ENCODE data around the gene PADI3.

DNA sequence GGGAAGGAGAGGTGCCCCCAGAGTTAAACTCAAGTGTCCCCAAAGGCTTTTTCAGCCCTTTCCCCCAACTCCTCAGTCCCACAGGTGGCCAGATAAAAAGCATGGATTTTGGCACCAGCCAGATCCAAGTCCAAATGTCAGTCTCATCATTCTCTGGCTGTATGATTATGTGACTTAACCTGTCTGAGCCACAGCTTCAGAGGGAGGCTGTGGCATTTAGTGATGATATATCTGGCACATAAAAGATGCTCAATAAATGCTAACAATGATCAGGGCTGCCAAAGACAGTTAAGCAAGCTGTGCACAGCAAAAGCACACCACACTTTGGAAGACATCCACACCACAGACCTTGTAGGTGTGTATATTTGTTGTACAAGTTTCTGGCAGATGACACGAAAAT, 5.6 kb upstream of the PADI3 start:
- TF ChIP-seq, protein P1, sequence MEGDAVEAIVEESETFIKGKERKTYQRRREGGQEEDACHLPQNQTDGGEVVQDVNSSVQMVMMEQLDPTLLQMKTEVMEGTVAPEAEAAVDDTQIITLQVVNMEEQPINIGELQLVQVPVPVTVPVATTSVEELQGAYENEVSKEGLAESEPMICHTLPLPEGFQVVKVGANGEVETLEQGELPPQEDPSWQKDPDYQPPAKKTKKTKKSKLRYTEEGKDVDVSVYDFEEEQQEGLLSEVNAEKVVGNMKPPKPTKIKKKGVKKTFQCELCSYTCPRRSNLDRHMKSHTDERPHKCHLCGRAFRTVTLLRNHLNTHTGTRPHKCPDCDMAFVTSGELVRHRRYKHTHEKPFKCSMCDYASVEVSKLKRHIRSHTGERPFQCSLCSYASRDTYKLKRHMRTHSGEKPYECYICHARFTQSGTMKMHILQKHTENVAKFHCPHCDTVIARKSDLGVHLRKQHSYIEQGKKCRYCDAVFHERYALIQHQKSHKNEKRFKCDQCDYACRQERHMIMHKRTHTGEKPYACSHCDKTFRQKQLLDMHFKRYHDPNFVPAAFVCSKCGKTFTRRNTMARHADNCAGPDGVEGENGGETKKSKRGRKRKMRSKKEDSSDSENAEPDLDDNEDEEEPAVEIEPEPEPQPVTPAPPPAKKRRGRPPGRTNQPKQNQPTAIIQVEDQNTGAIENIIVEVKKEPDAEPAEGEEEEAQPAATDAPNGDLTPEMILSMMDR (IDR thresholded peaks at IDR 0.05; ENCODE audit: insufficient read depth, low read length), result no peak
- no peak for TF ChIP-seq GABPA (IDR thresholded peaks at IDR 0.05; ENCODE audit: low read depth)
- no peak for TF ChIP-seq POLR2AphosphoS5 (IDR thresholded peaks at IDR 0.05; ENCODE audit: low read depth)
